HG02981 (cell line): ENCODE measurements around the gene FAM118A.
"Not testable (repeated sequence)": the region's sequence is repeated elsewhere in the genome, so short reads cannot be mapped to it uniquely, and the experiment has no call there.

ENCODE experiments used
- ATAC-seq: cut with Tn5 transposase; IDR thresholded peaks from one replicate; pipeline ENCODE4 v1.9.1; 2021; ENCODE audit warnings: mild to moderate bottlenecking, moderate library complexity; ENCODE audit not compliant: unreplicated experiment

The FAM118A gene

DNA sequence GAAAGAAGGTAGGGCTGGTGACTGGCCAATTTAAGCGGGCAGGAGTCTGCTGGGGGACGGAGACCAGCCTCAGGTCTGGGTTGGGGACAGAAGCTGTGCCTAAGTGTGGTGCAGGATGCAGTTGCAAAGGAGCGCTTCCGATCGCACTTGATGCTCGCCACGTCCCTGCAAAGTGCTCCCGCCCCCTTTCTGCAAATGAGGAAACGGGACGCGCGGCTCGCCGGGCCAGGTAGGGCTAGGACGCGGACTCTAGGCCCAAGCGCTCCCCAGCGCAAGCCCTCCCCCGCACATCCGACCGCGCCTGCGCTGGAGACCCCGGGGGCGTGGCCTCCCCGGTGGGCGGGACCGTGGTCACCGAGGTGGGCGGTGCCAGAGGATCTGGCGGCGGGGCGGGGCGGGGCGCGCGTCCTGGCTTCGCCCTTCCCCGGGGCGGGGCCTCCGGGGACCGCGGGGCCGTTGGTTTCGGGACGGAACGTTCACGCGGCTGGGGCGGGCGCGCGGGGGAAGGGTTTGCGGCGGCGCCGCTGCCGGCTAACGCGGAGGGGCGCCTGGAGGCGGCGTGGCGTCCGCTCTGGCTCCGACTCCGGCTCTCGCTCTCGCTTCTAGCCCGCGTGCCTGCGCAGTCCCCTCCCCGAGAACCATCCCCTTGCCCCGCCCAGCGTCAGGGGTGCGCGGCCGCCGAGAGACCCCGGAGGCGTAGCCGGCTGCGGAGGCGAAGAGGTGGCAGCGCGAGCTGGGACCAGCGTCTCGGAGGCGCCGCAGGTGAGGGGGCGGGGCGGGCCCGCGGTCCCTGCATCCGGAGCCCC, at the start of gene FAM118A:
Gene FAM118A (plus strand): TSS at position 513 of the 806 bp plus-strand sequence. CDS start 12,446 bp downstream, outside the sequence.
- peak; percentile 74 for ATAC-seq

GRCh38 chr22:45260395-45260759, 49.4 kb upstream of the FAM118A start:
- not testable (repeated sequence) for ATAC-seq

DNA sequence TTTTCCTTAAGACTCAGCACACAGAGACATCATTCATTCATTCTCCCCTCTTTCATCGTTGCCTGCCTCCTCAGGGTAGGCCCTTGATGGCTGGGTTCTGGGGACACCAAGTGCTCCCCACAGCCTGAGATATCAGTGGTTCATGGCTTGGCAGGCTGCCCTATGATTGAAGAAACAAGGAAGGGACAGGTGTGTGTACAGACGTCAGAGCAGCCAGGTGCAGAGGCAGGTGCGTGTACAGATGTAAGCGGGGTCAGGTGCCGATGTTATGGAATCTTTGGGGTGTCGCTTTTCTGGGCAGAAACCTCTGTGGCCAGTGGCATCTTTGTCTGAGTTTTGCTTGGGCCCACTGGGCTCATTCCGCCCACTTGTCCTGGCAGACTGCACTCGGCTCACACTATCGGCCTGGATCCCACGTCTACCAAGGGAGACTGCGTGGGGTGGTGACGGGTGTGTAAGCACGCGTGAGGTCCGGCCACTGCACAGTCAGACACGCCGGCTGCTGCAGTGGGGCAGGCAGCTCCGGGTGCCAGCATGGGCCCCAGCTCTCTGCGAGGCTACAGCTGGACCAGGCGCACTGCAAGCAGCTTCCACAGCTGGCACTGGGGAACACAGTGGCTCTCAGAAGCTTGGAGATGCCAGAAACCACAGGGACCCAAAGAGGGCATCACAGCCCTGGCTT, 48.2 kb upstream of the FAM118A start:
- ATAC-seq, result no peak

DNA sequence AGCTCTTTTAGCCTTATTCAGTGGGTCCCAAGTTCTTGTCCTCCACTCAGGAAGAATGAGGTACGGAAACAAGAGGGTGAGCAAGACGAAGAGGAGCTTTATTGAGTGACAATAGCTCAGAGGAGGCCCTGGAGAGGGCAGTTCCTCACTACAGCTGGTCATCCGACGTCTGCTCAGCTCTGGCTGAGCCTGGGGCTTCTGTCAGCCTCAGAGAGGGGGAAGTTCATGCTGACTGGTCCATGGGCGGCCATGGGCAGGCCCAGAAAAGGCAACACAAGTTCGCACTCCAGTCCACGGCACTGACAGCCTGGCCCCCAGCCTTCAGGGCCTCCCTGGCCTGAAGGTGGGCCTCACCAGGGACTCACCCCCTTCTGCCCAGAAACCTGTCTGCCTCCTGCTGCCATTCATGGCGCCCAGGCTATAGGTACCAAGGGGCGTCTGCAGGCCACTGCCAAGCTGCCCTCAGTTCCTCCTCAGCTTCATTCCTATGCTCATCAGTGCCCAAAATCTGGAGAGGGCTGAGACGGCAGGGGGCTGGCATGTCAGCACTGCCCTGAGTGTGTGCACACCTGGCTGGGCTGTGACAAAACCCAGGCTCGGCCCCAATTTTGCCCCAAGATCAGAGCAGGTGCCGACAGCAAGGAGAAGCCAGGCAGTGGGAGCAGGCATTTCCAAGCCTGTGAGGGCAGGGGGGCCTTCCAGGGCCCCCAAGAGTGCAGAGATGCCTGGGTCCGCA, 47.4 kb upstream of the FAM118A start:
- ATAC-seq, result no peak

DNA sequence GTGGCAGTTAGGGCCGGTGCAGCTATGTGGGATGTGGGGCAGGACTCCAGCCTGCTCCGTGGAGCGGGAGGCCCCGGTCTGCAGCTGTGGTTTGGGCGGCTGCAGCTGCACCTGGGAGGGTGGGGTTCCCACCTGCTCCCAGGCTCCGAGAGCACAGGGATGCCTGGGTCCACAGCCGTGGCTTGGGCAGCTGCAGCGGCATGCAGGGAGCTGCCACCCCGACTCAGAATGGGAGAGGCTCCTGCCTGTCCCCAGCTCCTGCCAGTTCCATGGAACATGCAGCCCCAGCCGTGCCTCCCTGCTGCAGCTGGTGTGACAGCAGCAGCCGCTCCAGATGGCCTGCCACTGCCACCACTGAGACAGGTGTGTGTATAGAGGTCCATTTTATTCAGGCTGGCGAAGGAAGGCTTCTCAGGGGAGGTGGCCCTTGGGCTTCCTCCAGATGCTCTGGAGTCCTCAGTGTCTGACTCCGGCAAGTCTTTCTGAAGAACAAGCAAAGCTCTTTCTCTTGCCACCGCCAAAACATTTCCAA, 46.7 kb upstream of the FAM118A start:
- ATAC-seq, result peak; percentile 23

- ATAC-seq, result peak; percentile 76
Observed at GRCh38 chr22:45263463-45264269, 46.1 kb upstream of the FAM118A start.

GRCh38 chr22:45265535-45265934, 44.2 kb upstream of the FAM118A start:
- no peak for ATAC-seq

GRCh38 chr22:45268167-45268957, 41.4 kb upstream of the FAM118A start:
- ATAC-seq, result no peak

GRCh38 chr22:45268958-45269844, 40.5 kb upstream of the FAM118A start:
- peak; percentile 67 for ATAC-seq

DNA sequence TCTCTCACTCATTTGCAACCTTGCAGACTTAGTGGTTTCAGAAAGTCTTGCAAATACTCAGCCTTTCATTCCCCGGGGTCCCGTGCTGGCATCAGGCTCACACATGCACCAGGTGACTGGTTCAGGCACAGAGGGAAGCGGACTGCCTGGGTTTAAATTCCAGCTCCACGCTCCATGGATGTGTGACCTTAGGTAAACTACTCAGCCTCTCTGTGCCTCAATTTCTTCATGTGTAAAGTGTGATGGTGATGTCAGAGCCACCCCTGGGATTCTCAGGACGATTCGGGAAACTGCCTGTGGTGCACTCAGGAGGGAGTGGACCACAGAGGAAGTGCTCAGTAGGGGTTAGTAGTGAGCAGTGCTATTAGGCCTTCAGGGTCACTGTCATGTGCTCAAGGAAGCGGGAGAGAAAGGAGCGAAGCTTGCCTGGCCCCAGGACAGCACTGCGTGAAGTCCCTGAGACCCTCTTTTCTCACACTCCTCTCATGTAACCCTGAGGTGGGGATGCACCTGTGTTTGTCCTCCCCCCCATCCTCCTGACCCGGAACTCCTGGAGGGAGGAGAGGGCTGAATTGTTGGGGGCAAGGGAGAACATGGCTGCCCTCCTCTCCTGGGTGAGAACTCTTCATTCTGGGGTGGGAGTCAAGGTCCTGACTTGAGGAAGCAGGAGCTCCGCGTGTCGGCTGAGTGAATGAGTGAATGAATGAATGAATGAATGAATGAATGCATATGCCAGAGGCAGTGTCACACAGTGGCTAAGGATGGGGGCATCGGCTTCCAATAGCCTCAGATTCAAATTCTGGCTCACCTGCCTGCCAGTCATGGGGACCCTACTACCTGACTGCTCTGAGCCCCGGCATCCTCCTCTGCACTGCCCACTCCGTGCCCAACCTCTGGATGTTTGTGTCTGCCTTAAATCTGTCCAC, 39.4 kb upstream of the FAM118A start:
- ATAC-seq, result no peak

DNA sequence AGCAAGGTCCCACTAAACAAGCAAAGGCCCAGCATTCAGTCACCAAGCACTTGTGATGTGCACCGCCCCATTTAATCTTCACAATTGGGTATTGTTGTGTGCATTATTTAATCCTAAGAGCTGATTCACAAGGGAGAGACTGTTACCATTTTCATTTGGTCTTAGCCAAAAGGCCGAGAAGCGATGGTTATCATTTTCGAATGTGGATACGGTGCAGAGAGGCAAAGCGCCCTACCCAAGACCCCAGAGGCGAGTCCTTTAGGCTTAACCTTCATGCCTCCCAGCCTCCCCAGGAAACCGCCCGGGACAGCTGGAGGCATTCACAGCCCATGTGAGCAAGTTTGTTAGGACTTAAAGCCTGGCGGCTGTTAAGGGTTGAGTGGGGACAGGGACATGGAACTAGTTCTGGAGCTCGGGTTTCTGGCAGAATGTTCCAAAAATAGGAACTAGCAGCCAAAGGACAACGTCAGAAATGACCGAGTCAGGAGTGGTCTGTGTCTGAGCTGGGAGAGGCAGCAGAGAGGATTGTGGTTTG, 38.0 kb upstream of the FAM118A start:
- no peak for ATAC-seq

DNA sequence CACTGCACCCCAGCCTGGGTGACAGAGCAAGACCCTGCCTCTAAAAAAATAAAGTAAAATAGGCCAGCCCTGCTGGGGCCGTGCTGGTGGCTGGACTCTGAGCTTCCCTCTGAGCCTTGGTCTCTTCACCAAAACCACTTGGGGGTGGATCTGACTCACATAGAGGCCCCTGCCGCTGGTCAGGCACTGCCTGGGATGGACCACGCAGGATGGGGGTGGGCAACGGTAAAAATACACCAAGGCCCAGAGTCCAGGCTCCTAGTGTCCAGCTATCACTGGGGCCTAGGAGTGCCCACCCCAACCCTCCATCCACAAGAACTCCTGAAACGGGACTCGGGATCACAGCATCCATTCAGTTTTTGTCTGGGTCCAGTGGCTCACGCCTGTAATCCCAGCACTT, 37.2 kb upstream of the FAM118A start:
- ATAC-seq, result no peak

DNA sequence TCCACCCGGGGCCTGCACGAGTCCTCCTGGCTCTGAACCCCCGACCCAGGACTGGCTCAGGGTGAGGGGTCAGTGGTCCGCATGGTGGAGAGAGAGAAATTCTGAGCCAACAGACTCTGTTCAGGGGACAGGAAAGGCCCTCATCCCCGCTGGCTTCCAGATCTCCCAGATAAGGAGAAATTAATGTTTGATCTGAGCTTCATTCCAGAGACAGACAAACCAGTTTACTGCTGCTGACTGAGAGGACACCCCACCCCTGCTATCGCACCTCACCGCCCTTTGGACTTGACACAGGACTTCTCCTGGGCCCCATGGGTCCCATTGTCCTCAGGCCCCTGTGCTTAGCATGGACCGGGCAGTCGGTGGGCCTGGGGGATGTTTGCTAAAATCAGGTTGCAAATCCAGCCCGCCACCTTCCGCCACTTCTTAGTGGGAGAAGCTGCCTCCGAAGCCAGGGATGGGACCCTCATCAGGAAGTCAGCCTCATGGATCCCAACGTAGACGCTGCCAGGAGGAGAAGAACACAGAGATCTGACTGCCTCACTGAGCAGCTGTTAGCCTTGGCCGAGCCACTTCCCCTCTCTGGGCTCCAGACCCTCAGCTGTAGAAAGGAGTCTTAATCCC, 36.2 kb upstream of the FAM118A start:
- no peak for ATAC-seq

GRCh38 chr22:45276507-45277105, 33.1 kb upstream of the FAM118A start:
- ATAC-seq, result no peak

- ATAC-seq, result not testable (repeated sequence)
Observed at GRCh38 chr22:45277720-45278119, 32.0 kb upstream of the FAM118A start.

DNA sequence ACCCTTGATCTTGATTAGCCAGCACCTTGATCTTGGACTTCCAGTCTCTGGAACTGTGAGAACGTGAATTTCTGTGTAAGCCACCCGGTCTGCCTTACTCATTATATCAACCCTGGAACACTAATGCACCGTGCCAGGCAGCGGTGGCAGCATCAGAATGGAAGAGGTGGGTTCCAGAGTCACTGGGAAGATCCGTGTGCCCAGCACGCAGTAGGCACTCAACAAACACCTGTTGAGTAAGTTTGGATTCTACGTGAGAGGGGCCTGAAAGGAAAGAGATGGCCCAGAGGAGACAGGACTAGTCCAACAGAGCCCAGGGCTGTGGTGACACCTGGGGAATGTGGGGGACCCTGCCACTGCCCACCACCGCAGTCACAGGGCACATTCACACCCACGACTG, 31.6 kb upstream of the FAM118A start:
- no peak for ATAC-seq

DNA sequence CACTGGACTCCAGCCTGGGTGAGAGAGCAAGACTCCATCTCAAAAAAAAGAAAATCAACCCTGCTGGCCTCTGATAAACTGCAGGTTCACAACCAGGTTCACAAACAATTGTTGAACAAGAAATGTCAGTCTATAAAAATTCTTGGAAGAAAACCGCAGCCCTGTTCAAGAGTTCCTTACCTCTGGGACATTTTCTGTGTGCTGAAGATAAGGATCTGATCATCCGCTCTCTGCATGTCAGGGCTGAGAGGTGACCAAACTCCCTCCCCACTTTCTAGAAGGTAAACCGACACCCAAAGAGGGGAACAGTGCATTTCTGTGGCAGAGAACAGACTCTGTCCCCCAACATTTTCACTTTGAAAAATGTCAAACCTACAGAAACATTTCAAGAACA, 29.1 kb upstream of the FAM118A start:
- ATAC-seq, result no peak
